CD4-positive, alpha-beta T cell treated with Interleukin-1 beta for 1 hour (primary cell): ENCODE data around the gene PRXL2B.
"Not testable (repeated sequence)": the region's sequence is repeated elsewhere in the genome, so short reads cannot be mapped to it uniquely, and the experiment has no call there.

Experiments used
- DNase-seq, 2 donors: peaks; one replicate each; pipeline ENCODE4 v3.0.0-alpha.2; 2020 to 2022

The PRXL2B gene

GRCh38 chr1:2564815-2565374 lies 21.7 kb upstream of the PRXL2B start:
- no peak for DNase-seq

DNA sequence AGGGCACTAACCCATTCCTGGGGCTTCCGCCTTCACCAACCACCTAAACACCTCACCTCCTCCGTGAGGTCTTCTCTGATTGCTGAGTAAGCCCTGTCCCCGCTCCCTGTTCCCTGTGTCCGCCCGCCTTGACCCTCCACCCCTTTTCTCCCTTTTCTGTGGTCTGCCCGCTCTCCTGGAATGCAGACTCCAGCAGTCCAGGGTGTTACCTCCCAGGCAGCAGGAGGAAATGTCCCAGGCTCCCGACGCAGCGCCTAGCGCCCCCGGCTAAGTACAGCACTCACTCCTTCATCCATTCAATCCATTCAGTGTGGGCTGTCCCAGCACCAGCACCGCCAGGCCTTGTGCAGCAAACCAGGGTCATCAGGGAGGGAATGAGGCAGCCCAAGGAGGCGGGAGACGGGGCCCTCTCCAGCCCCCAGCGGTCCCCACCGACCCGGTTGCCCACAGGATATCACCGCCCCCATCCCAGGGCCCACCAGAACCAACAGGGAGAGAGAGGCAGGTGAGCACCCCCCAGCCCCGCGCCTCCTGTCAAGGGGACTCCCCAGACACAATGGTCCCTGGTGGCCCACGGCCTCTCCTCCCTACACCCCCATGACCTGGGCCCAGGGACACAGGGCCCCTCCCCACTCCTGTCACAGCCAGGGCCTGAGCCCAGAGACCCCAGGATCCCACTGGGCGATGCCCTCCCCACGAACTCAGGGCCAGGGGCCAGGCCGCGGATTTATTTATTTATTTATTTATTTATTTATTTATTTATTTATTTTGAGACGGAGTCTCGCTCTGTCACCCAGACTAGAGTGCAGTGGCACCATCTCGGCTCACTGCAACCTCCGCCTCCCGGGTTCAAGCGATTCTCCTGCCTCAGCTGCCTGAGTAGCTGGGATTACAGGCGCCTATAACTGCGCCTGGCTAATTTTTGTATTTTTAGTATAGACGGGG lies 20.2 kb upstream of the PRXL2B start:
- DNase-seq, result no peak

DNA sequence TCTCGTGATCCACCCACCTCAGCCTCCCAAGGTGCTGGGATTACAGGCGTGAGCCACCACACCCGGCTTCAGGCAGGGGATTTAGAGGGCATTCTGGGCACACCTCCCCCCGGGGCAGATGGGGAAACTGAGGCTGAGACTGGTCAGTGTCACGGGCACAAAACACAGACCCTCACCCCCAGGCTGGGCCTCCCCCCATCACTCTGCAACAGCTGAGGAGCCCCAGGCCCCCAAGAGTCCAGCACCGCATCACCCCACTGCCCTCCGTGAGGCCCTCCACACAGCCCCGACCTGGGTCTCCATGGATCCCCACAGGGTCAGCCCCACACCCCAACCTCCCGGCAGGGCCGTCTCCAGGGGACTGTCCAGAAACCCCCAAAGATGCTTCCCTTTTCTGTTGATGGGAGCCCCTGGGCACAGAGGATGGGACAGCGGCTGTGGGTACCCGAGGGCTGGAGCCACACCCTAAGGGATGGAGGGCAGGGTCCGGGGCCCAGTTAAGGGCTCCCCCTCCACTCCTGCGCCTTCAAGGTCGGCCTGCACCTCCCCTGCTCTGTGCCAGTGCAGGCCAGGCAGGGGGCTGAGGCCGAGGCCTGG lies 19.4 kb upstream of the PRXL2B start:
- DNase-seq, result no peak

DNA sequence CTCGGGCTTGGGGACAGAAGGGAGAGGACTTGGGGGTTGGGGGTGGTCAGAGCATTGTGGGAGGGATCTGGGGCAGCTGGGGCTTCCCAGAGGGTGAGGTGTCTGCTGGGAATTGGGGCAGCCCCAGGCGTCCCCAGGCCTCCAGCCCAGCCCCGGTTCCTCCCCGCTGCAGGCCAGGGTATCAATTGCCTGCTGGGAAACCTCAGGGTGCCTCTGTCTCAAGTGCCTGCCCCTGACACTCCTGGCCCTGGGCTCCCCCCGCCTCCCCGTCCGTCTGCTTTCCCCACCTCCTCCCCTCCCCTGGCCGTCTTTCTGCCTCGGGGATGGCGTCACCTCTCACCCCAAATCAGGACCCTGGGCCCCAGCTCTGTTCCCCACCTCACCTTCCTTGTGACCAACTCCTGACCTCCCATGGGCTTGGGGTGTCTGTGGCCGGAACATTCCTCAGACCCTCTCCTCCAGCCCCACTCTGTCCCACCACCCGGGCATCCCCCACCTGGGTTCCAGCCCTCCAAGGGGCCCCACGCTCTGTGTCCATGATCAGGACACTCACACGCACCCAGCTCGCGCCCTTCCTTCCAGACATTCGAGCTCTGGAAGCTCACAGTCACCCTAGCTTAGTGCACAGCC lies 18.3 kb upstream of the PRXL2B start:
- not testable (repeated sequence) for DNase-seq

GRCh38 chr1:2569060-2569459 lies 17.5 kb upstream of the PRXL2B start:
- no peak for DNase-seq

DNA sequence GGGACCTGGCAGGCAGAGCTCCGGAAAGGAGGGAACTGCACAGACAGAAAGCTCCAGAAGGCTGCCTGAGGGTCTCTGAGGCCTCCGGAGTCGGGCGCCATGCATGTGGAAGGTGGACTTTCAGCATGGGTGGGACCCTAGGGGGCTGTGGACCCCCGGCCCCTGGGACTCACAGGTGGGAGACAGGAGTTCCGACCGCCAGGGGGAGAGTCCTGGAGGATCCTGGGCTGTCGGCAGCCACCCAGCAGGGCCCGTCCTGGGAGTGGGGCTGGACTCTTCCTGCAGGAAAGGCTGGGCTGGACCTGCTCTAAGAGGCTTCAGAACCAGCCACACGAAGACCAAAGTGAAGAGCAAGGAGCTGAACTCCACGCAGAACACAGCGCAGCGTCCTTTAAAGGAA lies 16.9 kb upstream of the PRXL2B start:
- DNase-seq, result not testable (repeated sequence)

DNA sequence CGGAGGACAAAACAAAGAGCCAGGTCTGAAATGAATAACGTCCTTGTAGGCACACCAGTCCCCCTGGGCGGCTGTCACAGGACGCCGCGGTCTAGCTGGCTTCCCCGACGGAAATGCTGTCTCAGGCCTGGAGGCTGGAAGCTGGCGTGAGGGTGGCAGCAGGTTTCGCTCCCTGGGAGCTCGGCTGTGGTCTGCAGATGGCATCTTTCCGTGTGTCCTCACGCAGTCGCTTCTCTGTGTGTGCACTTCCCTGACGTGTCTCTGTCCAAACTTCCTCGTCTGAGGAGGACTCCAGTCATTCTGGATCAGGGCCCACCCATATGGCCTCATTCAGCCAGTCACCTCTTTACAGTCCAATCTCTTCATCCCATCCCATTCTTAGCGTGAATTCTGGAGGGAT lies 16.2 kb upstream of the PRXL2B start:
- DNase-seq, result no peak

DNA sequence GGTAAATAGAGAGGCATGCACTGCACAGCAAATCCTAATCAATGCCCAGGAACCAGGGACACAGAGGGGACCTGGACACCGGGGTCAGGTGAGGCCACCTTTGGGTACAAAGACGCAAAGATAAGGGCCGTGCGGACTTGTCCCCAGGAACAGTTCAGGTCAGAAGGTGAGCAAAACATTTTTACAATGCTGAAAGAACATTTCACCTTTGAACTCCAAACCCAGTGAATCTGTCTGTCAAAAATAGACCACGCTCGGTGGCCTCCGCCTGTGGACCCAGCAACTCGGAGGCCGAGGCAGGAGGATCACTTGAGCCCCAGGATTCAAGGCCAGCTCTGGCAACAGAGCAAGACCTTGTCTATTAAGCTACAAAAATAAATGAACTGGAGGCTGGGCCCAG lies 15.2 kb upstream of the PRXL2B start:
- DNase-seq, result no peak

DNA sequence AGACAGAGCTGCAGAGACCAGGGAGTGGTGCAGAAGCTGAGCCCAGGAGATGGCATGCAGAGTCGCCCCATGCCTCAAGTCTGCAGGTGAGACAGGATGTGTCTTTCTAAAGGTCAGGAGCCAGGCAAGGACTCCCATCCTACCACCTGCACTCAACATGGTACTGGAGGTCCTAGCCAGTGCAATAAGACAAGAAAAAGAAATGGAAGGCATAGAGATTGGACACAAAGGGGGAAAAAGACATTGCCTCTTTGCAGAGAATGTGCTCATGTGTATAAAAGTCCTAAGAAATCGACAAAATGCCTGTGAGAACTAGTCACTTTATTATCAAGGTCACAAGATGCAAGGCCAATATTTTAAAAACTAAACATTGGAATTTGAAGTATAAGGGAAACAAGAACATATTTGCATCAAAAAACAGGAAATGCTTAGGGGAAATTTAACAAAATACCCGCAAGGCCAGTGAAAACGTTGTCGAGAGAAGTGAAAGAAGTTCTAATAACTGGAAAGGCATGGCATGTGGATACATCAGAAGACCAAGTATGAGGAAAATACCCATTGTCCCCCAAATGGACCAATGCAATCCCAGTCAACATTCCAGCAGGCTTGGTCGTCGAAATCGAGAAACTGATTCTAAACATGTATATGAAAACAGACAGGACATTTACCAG lies 13.2 kb upstream of the PRXL2B start:
- no peak for DNase-seq

DNA sequence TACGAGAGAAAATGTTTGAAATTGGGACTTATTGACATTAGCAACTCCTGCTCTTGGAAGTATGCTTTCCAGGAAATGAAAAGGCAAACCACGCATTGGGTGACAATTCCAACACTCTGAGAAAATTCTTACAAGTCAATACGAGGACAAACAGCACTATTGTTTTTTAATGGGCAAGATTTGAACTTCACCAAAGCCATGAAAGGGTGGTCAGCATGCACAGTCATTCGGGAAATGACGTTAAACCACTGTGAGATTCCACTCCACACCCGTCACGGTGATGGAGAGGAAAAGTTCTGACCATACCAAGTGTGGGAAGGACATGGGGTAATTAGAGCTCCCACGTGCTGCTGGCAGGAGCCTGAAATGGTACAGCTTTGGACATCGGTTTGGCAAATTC lies 12.2 kb upstream of the PRXL2B start:
- no peak for DNase-seq

DNA sequence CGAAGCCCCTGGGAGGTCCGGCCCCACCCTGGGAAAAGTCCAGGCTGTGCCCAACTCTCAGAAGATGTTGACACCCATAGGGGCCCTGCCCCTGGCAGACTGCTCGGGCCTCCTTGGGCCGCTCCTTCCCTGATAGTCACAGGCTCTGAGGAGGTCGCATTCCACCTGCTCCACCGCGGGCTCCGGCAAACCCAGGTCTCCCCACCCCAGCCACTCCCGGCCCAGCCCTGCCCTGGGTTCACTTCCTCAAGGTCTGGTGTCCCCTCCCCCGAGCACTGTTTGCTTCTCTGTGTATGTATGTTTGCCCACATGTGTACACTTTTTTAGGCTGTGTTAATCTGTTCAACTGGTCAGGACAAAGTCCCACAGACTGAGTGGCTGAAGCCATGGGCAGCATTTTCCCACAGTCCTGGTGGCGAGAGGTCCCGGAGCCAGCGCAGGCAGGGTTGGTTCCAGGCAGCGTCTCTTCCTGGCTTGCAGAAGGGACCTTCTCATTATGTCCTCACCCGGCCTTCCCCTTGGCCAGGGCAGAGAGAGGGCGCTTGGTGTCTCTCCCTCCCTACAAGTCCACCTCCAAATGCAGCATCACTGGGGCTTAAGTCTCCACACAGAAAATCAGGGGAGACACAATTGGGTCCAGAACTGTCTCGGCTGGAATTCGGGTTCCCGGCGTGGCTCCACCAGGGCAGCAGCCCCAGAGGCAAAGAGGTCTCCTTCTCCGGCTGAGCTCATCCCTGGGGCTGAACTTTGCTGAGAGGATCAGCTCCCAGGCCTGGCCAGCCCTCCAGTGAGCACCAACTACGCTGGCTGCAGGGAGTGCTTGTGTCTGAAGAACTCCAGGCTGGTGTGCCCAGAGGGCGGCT lies 10.5 kb upstream of the PRXL2B start:
- DNase-seq, result no peak

DNA sequence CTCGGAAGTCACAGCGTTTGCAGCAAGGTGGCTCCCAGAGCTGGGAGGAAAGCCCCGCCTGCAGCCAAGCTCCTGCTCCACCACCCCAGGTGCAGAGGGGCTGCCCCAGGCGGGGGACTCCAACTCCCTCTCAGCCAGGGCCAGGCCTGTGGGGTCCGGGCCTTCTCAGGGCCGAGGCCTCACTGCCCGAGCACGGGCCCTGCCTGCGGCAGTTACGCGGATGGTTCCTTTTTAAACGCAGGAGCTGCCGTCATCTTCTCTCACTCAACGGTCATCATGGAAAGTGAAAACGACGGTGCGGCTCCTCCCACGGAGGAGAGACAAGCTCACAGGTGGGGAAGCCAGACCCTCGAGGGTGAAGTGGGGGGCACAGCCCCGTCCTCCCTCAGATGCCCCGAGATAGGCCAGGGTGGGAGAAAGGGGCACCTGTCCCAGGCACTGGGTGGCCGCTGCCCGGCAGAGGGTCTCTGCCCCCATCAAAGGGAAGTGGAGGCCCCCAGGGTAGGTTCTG lies 9.0 kb upstream of the PRXL2B start:
- DNase-seq, result peak; percentile 56 to 63

DNA sequence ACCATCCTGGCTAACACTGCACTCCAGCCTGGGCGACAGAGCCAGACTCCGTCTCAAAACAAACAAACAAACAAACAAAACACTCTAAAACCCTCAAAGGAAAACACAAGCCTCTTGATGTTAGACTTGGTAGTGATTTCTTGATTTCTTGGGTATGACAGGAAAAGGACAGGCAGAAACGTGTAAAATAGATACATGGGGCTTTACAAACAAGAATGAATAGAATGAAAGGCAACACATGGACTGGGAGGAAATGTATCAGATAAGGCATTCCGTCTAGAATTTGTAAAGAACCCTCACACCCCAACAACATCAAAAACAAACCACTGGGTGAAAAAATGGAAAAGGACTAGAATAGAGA lies 7.8 kb upstream of the PRXL2B start:
- DNase-seq, result no peak

DNA sequence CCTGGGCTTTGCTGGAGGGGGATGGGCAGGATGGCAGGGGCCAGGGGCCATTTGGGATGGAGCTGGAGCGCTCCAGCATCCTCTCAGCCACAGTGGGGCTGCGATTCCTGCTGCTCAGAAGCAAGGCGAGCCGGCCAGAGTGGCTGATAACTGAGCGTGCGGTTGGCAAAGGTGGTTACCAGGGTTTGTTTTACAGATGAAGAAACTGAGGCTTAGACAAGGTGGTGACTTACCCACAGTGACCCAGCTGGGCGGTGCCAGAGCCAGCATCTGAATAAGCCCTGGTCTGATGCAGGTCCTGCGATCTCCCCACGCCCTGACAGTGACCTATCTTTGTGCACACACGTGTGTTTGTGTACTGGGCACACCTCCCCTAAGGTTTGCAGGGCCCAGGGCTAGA lies 5.9 kb upstream of the PRXL2B start:
- DNase-seq, result no peak

DNA sequence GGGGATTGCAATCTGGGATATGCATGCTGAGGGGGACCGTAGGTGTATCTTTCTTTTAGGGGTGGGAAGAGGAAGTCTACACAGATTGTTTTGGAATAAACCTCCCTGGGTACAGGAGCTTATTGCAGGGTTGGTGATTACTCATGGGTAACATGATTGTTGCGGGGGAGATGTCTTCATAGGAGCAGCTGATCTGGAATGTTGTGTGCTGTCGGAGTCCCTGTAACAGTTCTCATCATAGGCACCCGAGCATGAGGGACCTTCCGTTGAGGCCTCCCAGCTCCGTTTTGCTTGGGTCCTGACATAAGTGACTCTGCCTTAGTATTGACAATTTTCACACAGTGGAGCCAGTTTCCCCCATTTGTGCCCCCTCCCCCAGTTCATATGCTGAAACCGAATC lies 4.2 kb upstream of the PRXL2B start:
- DNase-seq, result no peak

- DNase-seq, result peak in 1 of 2 donors; percentile 11
Observed at GRCh38 chr1:2583331-2583791, 3.2 kb upstream of the PRXL2B start.

DNA sequence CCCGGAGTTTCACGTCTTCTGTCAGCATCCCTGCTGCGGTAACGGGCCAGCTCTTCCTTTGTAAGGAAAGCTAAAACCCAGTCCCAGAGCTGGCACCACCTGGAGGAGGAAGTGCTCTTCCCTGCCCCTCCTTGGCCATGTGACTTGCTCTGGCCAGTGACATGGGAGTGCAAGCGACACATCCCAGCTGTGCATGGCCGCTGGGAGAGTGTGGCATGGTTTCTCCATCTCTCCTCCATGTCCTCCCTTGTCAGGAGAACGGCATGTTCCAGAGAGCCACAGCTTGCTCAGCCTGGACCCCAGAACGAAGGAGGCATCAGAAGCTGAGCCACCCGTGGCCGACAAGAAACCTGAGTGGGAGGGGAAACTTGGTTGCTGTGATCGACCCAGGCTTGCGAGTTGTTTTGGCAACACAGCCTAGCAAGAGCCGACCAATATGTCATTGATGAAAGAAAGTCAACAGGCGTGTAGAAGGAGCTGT lies 2.7 kb upstream of the PRXL2B start:
- peak; percentile 66 to 77 for DNase-seq

DNA sequence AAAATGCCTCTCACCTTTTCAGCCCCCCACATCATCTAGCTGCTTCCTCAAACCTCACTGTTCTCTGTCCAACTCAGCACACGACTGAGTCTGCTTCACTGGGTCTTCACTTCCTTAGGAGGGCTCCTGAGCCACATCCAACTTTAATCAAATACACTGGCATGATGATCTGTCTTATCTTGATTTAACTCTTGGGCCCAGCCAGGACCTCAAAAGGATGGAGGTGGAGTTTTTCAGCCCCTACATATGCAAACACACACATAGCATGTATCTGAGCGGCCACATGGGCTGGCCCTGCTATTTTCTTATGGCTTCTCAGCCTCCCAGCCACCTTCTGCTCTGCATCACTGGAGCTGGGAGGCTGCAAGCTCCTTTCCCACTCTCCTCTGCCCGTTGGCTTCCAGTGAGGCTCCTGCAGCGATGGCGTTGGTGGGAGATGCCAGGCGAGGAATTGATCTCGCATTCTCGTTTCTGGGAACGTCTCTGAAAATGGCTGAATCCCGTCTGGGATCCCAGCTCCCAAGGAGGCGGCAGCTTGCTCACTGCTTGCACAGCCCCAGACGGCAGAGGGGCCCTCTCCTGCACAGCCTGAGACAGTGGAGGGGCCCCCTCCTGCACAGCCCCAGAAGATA lies 1.8 kb upstream of the PRXL2B start:
- no peak for DNase-seq

DNA sequence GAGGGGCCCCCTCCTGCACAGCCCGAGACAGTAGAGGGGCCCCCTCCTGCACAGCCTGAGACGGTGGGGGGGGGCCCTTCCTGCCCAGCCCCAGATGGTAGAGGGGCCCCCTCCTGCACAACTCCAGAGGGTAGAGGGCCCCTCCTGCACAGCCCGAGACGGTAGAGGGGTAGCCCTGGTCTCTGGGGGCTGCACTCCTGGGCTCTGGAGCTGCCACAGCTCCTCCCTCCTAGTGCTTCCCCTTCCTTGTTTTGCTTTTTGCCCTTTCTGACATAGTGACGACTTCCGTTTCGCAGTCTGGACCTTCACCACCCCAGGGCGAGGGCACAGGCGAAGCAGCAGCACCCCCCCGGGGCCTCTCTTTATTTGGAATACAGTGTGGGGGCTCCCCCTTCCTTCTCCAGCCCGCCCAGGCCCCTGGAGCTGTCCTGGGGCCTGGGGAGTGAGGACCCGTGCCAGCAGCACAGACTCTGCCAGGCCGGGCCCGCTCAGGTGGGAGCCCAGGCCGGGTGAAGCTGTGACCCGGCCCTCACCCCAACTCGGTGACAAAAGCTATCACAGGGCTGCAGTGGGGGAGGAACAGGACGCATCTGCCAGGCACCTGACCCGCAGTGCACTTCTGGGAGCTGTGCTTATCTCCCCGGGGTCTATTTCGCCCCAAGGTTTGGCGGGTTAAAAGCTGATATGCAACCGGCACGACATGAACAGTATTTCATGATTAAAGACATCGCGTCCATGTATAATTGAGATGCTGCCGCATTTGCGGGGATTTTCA lies 1.1 kb upstream of the PRXL2B start:
- DNase-seq, result peak; percentile 84 to 88
